ENCODE measurements around the gene FOXJ3. TPM values are rescaled to one million over a fixed set of nuclear protein-coding genes. Genes with fewer than 3 reads are reported as not detected.

Gene FOXJ3
- total RNA-seq, 1 experiment from 2014 or later = 79.1 TPM

DNA sequence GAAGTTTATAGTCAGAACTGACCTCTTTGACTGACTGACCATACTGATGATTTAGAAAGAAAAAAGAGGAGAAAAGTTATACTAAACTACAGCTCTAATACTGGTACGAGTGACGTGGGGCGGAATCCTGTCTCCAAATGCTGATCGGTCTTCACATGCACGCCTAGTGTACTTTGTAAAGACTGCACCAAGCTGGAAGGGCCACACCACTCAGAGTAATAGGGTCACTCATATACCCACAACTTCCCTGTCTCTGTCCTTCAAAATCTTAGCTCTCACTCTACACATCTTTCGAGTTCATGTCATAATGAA lies 151.1 kb downstream of the FOXJ3 start:
- Histone ChIP-seq H3K27me3 (no peaks in the 10 kb centered on the region), H3K4me3 (no peak overlapping the region), H3K9me3 (replicated peaks) (no peaks in the 10 kb centered on the region), H3K36me3 (peaks cover 68% of the 10 kb centered on the region), H3K27ac (no peak overlapping the region), H3K4me1 (peaks cover 16% of the 10 kb centered on the region)
- no peak for DNase-seq

GRCh38 chr1:42183210-42183956 lies 151.7 kb downstream of the FOXJ3 start:
- Histone ChIP-seq H3K36me3 (peaks cover 63% of the 10 kb centered on the region), H3K9me3 (replicated peaks) (no peaks in the 10 kb centered on the region), H3K4me1 (peaks cover 16% of the 10 kb centered on the region), H3K27me3 (no peaks in the 10 kb centered on the region), H3K27ac (no peak overlapping the region), H3K4me3 (no peak overlapping the region)
- DNase-seq = no peak

DNA sequence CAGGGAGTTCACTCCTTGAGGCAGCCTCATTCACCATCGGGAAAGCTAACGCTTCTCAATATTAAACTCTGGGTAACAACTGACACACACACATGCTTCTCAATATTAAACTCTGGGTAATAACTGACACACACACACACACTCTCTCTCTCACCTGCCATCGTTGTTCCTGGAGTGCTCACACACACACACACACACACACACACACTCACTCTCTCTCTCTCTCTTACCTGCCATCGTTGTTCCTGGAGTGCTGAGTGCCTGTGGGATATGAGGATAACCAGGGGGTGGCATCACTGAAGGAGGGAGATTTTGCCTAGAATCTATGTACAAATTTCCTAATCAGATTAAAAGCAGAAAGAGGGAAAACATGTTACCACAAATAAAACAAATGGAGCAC lies 153.3 kb downstream of the FOXJ3 start:
- Histone ChIP-seq H3K9me3 (replicated peaks) (no peaks in the 10 kb centered on the region), H3K27me3 (no peaks in the 10 kb centered on the region), H3K27ac (no peak overlapping the region), H3K36me3 (peaks cover 51% of the 10 kb centered on the region), H3K4me3 (no peak overlapping the region), H3K4me1 (peaks cover 14% of the 10 kb centered on the region)
- DNase-seq = no peak

DNA sequence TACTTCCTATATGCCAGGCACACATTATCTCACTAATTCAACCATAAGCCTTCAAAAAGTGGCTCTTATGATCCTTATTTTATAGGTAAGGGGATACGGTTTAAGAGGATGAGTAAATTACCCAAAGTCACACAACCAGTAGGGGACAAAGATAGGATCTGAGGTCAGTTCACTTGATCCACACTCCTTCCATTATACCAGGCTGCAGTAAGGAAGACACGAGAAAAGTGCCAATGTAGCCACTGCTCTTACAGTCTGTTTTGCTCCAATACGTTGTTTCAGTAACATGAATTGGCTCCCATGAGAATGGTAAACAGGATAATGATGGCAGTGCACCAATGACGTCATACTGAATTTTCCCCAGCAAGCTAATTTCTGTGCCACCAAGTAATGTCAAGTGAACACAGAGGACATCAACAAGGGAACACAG lies 155.1 kb downstream of the FOXJ3 start:
- H3K27me3 ChIP-seq = no peaks in the 10 kb centered on the region
- no peak overlapping the region for H3K27ac ChIP-seq
- peaks cover 43% of the 10 kb centered on the region for H3K36me3 ChIP-seq
- H3K9me3 ChIP-seq (replicated peaks) = no peaks in the 10 kb centered on the region
- no peak for DNase-seq
- no peak overlapping the region for H3K4me3 ChIP-seq
- no peaks in the 10 kb centered on the region; the same call in 1 of the 2 replicates for H3K4me1 ChIP-seq

GRCh38 chr1:42179275-42179674 lies 155.8 kb downstream of the FOXJ3 start:
- DNase-seq = no peak
- no peaks in the 10 kb centered on the region; the same call in 1 of the 2 replicates for H3K4me1 ChIP-seq
- H3K4me3 ChIP-seq = no peak overlapping the region
- H3K27ac ChIP-seq = no peak overlapping the region
- H3K36me3 ChIP-seq = peaks cover 37% of the 10 kb centered on the region
- no peaks in the 10 kb centered on the region for H3K9me3 ChIP-seq (replicated peaks)
- no peaks in the 10 kb centered on the region for H3K27me3 ChIP-seq

GRCh38 chr1:42178249-42178648 lies 156.8 kb downstream of the FOXJ3 start:
- Histone ChIP-seq H3K27me3 (no peaks in the 10 kb centered on the region), H3K4me3 (no peak overlapping the region), H3K27ac (no peak overlapping the region), H3K9me3 (replicated peaks) (no peaks in the 10 kb centered on the region), H3K36me3 (peaks cover 30% of the 10 kb centered on the region), H3K4me1 (0 out of 2 replicates have a peak, but pooled peaks cover 2% of the 10 kb centered on the region)
- no peak for DNase-seq

DNA sequence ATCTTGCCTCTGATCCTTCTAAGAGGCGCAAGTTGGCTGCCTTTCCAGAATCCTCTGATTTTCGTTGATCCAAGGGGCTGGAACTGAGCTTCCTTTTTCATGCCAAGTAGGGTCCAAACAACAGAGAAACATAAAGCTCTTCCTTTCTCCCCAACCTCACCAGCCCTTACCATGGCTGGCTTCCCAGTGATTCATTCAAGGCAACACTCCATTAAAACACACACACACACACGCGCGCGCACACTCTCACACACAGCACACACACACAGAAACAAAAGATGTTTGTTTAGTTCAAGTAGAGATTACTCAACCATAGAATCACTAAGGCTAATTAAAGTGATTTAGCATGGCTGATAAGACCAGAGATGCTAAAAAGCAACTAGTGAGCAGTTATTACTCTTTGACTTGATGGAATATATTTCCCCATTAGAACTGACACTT lies 157.5 kb downstream of the FOXJ3 start:
- 0 out of 2 replicates have a peak, but pooled peaks cover 2% of the 10 kb centered on the region for H3K4me1 ChIP-seq
- no peaks in the 10 kb centered on the region for H3K9me3 ChIP-seq (replicated peaks)
- no peak overlapping the region for H3K4me3 ChIP-seq
- H3K27ac ChIP-seq = no peak overlapping the region
- H3K27me3 ChIP-seq = no peaks in the 10 kb centered on the region
- DNase-seq = no peak
- H3K36me3 ChIP-seq = peaks cover 30% of the 10 kb centered on the region

- peak; percentile 43 to 64 for DNase-seq
- Histone ChIP-seq H3K4me1 (0 out of 2 replicates have a peak, but pooled peaks cover 2% of the 10 kb centered on the region), H3K27me3 (no peaks in the 10 kb centered on the region)
Measured at GRCh38 chr1:42176902-42177519, 158.0 kb downstream of the FOXJ3 start.

DNA sequence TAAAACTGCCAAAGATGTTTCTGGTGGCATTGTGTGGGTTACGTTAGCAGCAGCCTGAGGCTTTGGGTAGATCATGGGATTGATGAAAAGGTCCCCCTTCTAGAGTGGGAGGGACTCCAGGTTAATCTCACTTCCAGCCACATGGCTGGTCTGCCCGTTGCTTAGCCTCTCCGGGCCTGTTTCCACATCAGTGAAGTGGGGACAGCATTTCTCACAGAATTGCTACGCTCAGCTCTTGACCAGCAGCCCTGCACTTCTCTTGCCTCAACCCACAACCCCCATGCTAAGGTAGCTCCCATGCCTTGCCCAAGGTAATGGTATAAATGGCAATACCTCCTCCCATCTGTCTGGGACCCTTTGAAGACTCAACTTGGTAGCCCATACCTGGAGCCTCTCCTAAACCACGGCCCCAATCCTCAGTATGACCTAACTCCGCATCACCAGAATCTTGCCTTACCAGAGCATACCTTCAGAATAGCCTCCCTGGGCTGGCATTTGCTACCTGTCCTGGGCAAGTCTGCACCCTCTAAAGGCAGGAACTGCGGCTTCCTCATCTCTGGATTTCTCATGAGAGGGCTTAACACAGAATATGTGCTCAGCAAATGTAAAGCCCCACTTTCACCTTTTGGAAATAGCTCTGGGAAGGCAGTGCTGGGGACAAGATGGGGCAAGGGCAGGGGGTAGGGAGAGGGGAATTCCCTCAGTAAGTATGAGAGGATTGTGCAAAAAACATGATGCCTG lies 159.6 kb downstream of the FOXJ3 start:
- Histone ChIP-seq H3K9me3 (replicated peaks) (no peaks in the 10 kb centered on the region), H3K27me3 (no peaks in the 10 kb centered on the region), H3K4me1 (peaks cover 10% of the 10 kb centered on the region), H3K36me3 (peaks cover 16% of the 10 kb centered on the region), H3K27ac (no peak overlapping the region), H3K4me3 (no peak overlapping the region)
- no peak for DNase-seq

More at GRCh38 chr1:42176902-42177519, 158.0 kb downstream of the FOXJ3 start:
- H3K36me3 ChIP-seq = peaks cover 30% of the 10 kb centered on the region
- no peaks in the 10 kb centered on the region for H3K9me3 ChIP-seq (replicated peaks)
- H3K4me3 ChIP-seq = no peak overlapping the region
- H3K27ac ChIP-seq = no peak overlapping the region

GRCh38 chr1:42173961-42174735 lies 160.9 kb downstream of the FOXJ3 start:
- DNase-seq = no peak
- Histone ChIP-seq H3K9me3 (replicated peaks) (no peaks in the 10 kb centered on the region), H3K27ac (no peak overlapping the region), H3K4me1 (peaks cover 11% of the 10 kb centered on the region), H3K36me3 (peaks cover 7% of the 10 kb centered on the region), H3K4me3 (no peak overlapping the region), H3K27me3 (no peaks in the 10 kb centered on the region)

DNA sequence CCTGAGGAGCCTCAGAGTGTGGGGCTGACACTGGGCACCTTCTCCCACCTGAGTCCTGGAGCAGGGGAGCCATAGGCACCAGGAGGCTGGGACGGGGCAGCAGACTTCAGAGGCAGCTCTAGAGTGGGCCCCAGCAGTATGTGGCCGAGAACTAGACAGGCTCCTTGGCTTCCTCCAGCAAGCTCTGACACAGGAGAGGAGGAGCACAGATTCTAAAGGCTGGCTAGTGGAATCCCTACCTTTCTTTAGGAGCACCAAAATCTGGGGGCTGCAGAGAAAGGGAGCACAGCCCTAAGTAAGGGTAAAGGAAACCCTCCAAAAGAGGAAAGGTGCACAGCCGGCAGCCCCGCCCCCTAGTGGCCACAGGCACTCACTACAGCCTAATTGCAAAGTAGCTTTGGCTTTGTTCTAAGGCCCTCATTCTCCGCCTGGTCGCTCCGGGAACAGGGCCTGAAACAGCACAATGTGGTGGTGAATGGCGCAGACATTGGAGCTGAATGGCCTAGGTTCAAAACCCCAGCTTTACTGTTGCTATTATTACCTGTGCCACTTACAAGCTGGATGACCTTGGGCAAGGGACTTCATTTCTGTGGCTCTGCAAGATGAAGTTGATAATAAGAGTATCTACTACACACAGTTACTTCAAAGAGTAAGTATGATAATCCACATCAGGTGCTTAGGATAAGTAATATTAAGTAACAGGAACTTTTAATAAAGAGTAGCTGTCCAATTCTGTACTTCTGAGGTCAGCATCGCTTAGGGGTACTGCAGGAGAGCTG lies 161.7 kb downstream of the FOXJ3 start:
- Histone ChIP-seq H3K36me3 (peaks cover 6% of the 10 kb centered on the region; the same call in 1 of the 2 replicates), H3K27ac (no peak overlapping the region), H3K9me3 (replicated peaks) (no peaks in the 10 kb centered on the region), H3K4me1 (peaks cover 11% of the 10 kb centered on the region), H3K27me3 (no peaks in the 10 kb centered on the region), H3K4me3 (no peak overlapping the region)
- peak; percentile 50 to 80 for DNase-seq

- DNase-seq = no peak
- Histone ChIP-seq H3K27me3 (no peaks in the 10 kb centered on the region), H3K4me3 (no peak overlapping the region), H3K36me3 (peaks cover 6% of the 10 kb centered on the region; the same call in 1 of the 2 replicates), H3K4me1 (peaks cover 11% of the 10 kb centered on the region), H3K27ac (no peak overlapping the region), H3K9me3 (replicated peaks) (no peaks in the 10 kb centered on the region)
Measured at GRCh38 chr1:42172381-42173133, 162.5 kb downstream of the FOXJ3 start.

GRCh38 chr1:42171679-42172266 lies 163.3 kb downstream of the FOXJ3 start:
- H3K4me3 ChIP-seq = no peak overlapping the region
- DNase-seq = no peak
- H3K27ac ChIP-seq = no peak overlapping the region
- peaks cover 11% of the 10 kb centered on the region for H3K4me1 ChIP-seq
- no peaks in the 10 kb centered on the region for H3K9me3 ChIP-seq (replicated peaks)
- no peaks in the 10 kb centered on the region for H3K27me3 ChIP-seq
- H3K36me3 ChIP-seq = 0 out of 2 replicates have a peak, but pooled peaks cover 3% of the 10 kb centered on the region
